Lower leg skin (tissue), 3 donors: ENCODE data around the gene ACACA.

Source experiments
- CTCF ChIP-seq, 3 donors: fragments of 450-650 bp; IDR thresholded peaks; one replicate each; pipeline ENCODE4 v1.5.1; 2016; ENCODE audit warnings: antibody characterized with exemption in 3 of 3, mild to moderate bottlenecking in 3 of 3, moderate library complexity in 2 of 3
- POLR2A ChIP-seq, 2 donors: fragments of 450-650 bp; IDR thresholded peaks; one replicate each; pipeline ENCODE4 v1.6.1; 2016 to 2017; ENCODE audit warnings: antibody characterized with exemption in 2 of 2, mild to moderate bottlenecking in 1 of 2, moderate library complexity in 1 of 2

- TF ChIP-seq POLR2A (IDR thresholded peaks at IDR 0.05) (no peak), CTCF (IDR thresholded peaks at IDR 0.05) (no peak)
Measured at GRCh38 chr17:37212179-37212578, 194.5 kb downstream of the ACACA start.
